ENCODE results near the gene CWF19L2.

Gene CWF19L2

DNA sequence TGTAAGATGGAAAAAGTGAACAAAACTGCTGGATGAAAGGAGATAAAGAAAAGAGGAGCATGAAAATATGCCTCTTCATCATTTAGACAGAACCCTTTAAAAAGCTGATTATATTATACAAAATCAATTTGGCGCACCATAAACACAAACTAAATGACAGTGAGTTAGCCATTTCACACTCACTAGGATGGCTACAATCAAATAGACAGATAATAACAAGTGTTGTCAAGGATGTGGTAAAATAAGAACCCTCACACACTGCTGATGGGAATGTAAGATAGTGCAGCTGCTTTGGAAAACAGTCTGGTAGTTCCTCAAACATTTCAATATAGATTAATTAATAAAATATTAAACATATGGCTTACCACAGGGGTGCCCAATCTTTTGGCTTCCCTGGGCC, 99.7 kb downstream of the CWF19L2 start:
- no peak for DNase-seq (ENCODE audit: extremely low read depth, low read depth)
- TF ChIP-seq, protein P1, sequence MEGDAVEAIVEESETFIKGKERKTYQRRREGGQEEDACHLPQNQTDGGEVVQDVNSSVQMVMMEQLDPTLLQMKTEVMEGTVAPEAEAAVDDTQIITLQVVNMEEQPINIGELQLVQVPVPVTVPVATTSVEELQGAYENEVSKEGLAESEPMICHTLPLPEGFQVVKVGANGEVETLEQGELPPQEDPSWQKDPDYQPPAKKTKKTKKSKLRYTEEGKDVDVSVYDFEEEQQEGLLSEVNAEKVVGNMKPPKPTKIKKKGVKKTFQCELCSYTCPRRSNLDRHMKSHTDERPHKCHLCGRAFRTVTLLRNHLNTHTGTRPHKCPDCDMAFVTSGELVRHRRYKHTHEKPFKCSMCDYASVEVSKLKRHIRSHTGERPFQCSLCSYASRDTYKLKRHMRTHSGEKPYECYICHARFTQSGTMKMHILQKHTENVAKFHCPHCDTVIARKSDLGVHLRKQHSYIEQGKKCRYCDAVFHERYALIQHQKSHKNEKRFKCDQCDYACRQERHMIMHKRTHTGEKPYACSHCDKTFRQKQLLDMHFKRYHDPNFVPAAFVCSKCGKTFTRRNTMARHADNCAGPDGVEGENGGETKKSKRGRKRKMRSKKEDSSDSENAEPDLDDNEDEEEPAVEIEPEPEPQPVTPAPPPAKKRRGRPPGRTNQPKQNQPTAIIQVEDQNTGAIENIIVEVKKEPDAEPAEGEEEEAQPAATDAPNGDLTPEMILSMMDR (IDR thresholded peaks at IDR 0.05; ENCODE audit: low read depth, low read length) = no peak

DNA sequence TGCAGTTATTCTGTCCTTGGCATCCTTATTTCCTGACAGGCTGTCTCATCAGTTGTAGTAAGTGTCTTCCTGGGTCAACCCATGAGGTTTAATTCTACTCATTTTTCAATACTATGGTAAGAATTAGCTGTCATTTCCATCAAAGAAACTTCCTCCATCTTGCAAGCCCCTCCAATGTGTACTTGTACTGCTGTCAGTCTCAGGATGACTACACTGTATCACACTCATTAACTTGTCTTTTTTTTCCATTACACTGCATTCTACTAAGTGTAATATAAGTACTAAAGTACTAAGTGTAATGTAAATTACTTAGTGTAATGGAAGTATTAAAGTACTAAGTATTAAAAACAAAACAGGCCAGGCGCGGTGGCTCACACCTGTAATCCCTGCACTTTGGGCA, 102.8 kb downstream of the CWF19L2 start:
- no peak for DNase-seq (ENCODE audit: extremely low read depth, low read depth)
- TF ChIP-seq, protein P1 (IDR thresholded peaks at IDR 0.05; ENCODE audit: low read depth, low read length) = no peak

DNA sequence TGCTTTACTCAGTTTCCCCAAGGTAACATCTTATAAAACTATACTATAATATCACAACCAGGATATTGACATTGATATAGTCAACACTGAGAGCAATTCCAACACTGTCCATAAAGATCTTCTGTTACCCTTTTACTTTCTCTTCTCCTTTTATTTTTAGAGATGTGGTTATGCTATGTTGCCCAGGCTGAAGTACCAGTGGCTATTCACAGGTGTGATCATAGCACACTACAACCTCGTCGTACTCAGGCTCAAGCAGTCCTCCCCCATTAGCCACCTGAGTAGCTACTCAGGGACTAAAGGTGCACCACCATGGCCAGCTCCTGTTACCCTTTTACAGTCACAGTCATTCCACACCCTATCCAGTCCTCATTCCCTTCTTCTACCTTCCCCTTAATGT, 119.7 kb downstream of the CWF19L2 start:
- TF ChIP-seq, protein P1 (IDR thresholded peaks at IDR 0.05; ENCODE audit: low read depth, low read length) = no peak
- DNase-seq (ENCODE audit: extremely low read depth, low read depth) = no peak

DNA sequence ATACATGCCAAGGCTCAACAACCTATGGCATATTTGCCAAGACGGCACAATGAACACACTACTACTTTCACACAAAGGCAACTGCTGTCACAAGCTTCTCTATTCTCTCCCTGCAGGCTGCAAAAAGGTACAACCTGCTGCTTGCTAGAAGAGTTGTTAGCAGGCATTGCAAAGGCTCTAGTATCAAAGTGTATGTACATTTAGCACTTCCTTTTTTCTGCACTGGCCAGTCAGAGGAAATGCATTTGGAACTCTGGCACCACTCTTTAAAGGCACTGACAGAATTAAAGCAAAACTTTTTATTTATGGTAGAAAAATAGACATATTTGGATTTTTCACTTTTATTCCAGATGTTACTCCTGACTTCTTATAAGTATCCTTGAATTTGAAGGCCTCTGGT, 125.9 kb downstream of the CWF19L2 start:
- TF ChIP-seq, protein P1 (IDR thresholded peaks at IDR 0.05; ENCODE audit: low read depth, low read length) = no peak
- no peak for DNase-seq (ENCODE audit: extremely low read depth, low read depth)

DNA sequence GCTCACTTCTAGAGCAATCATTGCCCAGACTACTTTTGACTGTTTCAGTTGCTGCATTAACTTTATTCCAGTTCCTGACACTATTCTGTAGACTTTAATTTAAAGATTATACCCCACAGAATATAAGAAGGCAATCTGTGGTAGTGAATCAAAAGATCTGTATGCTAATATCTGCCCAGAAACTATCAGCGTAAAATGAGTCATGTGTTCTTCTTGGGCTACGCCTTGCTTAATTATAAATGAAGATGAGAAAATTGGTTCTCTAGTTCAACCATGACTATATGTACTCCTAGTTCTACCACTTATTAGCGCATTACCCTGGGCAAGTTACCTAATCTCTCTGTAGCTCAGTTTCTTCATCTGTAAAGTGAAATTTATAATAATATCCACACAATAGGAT, 128.5 kb downstream of the CWF19L2 start:
- TF ChIP-seq, protein P1 (IDR thresholded peaks at IDR 0.05; ENCODE audit: low read depth, low read length) = no peak

DNA sequence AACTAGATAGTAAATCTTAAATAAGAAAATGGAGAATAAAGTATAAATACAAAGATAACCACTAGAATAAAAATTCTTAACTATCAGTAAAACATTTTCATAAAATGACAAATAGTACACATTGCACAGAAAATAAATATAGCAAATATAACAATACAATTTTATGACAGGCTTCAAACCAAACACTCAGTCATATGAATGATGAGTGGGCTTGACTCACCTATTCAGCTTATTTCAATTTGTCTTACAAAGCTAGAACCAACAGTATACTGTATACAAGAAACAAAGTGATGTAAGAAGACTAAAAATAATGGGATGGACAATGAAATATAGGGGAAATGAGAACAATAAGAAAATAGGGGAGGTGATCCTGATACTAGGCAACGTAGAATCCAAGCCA, 141.2 kb downstream of the CWF19L2 start:
- DNase-seq (ENCODE audit: extremely low read depth, low read depth) = no peak
- TF ChIP-seq, protein P1 (IDR thresholded peaks at IDR 0.05; ENCODE audit: low read depth, low read length) = no peak

More for the DNA sequence above, 128.5 kb downstream of the CWF19L2 start:
- DNase-seq (ENCODE audit: extremely low read depth, low read depth) = no peak

DNA sequence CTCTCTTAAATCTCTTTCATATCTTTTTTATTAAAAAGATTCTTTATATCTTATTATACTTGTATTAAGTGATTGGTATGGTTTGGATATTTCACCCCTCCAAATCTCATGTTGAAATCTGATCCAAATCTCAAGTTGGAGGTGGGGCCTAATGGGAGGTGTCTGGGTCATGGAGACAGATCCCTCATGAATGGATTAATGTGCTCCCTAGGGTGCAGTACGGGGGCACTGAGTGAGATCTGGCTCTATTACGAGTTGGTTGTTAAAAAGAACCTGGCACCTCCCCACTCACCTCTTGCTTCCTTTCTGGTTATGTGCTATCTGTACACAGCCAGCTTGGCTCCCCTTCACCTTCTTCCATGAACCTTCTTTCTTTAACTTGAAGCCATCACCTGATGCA, 149.6 kb downstream of the CWF19L2 start:
- TF ChIP-seq, protein P1 (IDR thresholded peaks at IDR 0.05; ENCODE audit: low read depth, low read length) = no peak
- DNase-seq (ENCODE audit: extremely low read depth, low read depth) = no peak
